ENCODE measurements around the gene TMEM185A.
"Not testable (repeated sequence)": the region's sequence is repeated elsewhere in the genome, so short reads cannot be mapped to it uniquely, and the experiment has no call there.

TMEM185A gene

GRCh38 chrX:149631234-149632165 lies at the start of gene TMEM185A:
TSS of gene TMEM185A (minus strand) at chrX:149631792. CDS start at chrX:149631580, 212 bp downstream.
- H4K20me1 ChIP-seq (ENCODE audit: control insufficient read depth, insufficient read depth, low read depth, low read length) = no peaks in the 10 kb centered on the region
- no peaks in the 10 kb centered on the region for H3F3A ChIP-seq (ENCODE audit: control insufficient read depth, insufficient read depth)
- no peak within 1 kb of the TSS for H3K27ac ChIP-seq (ENCODE audit: low read depth, low read length)
- peak within 1 kb of the TSS; percentile 75 for H3K4me3 ChIP-seq (ENCODE audit: low read length)
- H3K4me1 ChIP-seq (ENCODE audit: control insufficient read depth, low read length) = peaks cover 14% of the 10 kb centered on the region
- H3K9me2 ChIP-seq (replicated peaks; ENCODE audit: control insufficient read depth, low read length) = no peaks in the 10 kb centered on the region
- H3K4me2 ChIP-seq (ENCODE audit: low read length) = peak within 1 kb of the TSS; percentile 66
- H3K36me3 ChIP-seq (ENCODE audit: control insufficient read depth, low read length) = no peaks in the 10 kb centered on the region
- no peaks in the 10 kb centered on the region for H3K9me3 ChIP-seq (ENCODE audit: control insufficient read depth, insufficient read depth, low read length)
- H3K79me2 ChIP-seq (ENCODE audit: control insufficient read depth, low read length) = peaks cover 32% of the 10 kb centered on the region
- TF ChIP-seq, protein P1, sequence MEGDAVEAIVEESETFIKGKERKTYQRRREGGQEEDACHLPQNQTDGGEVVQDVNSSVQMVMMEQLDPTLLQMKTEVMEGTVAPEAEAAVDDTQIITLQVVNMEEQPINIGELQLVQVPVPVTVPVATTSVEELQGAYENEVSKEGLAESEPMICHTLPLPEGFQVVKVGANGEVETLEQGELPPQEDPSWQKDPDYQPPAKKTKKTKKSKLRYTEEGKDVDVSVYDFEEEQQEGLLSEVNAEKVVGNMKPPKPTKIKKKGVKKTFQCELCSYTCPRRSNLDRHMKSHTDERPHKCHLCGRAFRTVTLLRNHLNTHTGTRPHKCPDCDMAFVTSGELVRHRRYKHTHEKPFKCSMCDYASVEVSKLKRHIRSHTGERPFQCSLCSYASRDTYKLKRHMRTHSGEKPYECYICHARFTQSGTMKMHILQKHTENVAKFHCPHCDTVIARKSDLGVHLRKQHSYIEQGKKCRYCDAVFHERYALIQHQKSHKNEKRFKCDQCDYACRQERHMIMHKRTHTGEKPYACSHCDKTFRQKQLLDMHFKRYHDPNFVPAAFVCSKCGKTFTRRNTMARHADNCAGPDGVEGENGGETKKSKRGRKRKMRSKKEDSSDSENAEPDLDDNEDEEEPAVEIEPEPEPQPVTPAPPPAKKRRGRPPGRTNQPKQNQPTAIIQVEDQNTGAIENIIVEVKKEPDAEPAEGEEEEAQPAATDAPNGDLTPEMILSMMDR (IDR thresholded peaks at IDR 0.05; ENCODE audit: low read depth, low read length, poor library complexity, severe bottlenecking) = no peak
- no peak for TF ChIP-seq EZH2phosphoT487 (IDR thresholded peaks at IDR 0.05; ENCODE audit: borderline replicate concordance, low read length)
- H3K27me3 ChIP-seq (ENCODE audit: control insufficient read depth, low read length) = no peaks in the 10 kb centered on the region

DNA sequence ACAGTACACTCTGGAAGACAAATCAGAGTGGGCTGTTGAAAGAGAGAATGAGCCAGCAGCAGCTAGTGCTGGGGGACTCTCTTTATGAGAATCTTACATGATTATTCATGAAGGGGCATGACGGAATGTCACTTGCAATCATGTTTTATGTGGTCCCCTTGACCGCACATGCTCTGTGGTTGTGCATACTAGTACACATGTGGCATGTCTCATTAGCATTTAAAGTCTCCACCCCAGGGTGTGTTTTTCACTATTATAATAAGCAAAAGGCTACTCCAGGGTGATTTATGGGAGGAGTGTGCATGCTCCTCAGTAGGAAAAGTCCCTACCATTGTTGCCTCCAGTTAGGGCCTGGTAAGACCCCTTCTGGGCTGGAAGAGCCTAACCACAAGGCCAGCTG lies 49.6 kb upstream of the TMEM185A start:
- H3K27me3 ChIP-seq (ENCODE audit: control insufficient read depth, low read length) = no peaks in the 10 kb centered on the region
- no peaks in the 10 kb centered on the region for H4K20me1 ChIP-seq (ENCODE audit: control insufficient read depth, insufficient read depth, low read depth, low read length)
- no peaks in the 10 kb centered on the region for H3K4me1 ChIP-seq (ENCODE audit: control insufficient read depth, low read length)
- H3K4me2 ChIP-seq (ENCODE audit: low read length) = no peak overlapping the region
- H3K9me2 ChIP-seq (replicated peaks; ENCODE audit: control insufficient read depth, low read length) = no peaks in the 10 kb centered on the region
- no peaks in the 10 kb centered on the region for H3K9me3 ChIP-seq (ENCODE audit: control insufficient read depth, insufficient read depth, low read length)
- H3K4me3 ChIP-seq (ENCODE audit: low read length) = no peak overlapping the region
- H3K79me2 ChIP-seq (ENCODE audit: control insufficient read depth, low read length) = no peaks in the 10 kb centered on the region
- no peaks in the 10 kb centered on the region for H3K36me3 ChIP-seq (ENCODE audit: control insufficient read depth, low read length)
- no peak overlapping the region for H3K27ac ChIP-seq (ENCODE audit: low read depth, low read length)
- no peaks in the 10 kb centered on the region for H3F3A ChIP-seq (ENCODE audit: control insufficient read depth, insufficient read depth)
- TF ChIP-seq EZH2phosphoT487 (IDR thresholded peaks at IDR 0.05; ENCODE audit: borderline replicate concordance, low read length) = no peak
- TF ChIP-seq, protein P1 (IDR thresholded peaks at IDR 0.05; ENCODE audit: low read depth, low read length, poor library complexity, severe bottlenecking) = no peak

DNA sequence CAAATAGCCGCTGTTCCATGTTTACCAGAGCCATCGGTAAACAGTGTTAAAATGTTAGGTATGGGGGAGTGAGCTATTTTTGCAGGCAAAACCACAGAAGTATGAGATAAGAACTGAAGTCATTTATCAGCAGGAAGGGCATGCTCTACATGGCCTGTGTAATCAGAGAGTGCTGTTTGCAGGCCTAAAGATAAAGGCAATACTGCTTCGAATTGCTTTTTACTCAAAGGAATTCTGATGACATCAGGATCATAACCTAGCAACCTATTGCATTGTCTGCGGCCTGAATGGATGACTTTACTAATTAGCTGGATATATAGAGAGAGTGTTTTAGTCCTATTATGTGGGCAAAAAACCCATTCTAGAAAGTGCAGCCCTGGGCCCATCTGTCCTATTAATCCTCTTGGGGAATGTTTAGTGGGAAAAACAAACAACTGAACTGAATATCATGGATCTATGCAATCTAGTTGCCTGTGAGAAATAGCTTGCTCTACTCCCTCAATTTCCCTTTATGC lies 47.6 kb upstream of the TMEM185A start:
- H3K9me2 ChIP-seq (replicated peaks; ENCODE audit: control insufficient read depth, low read length); H4K20me1 ChIP-seq (ENCODE audit: control insufficient read depth, insufficient read depth, low read depth, low read length); H3K36me3 ChIP-seq (ENCODE audit: control insufficient read depth, low read length); H3K9me3 ChIP-seq (ENCODE audit: control insufficient read depth, insufficient read depth, low read length); H3K4me3 ChIP-seq (ENCODE audit: low read length); H3K27ac ChIP-seq (ENCODE audit: low read depth, low read length); H3K4me2 ChIP-seq (ENCODE audit: low read length); H3K27me3 ChIP-seq (ENCODE audit: control insufficient read depth, low read length); H3K4me1 ChIP-seq (ENCODE audit: control insufficient read depth, low read length); H3F3A ChIP-seq (ENCODE audit: control insufficient read depth, insufficient read depth); H3K79me2 ChIP-seq (ENCODE audit: control insufficient read depth, low read length): not testable (repeated sequence)

DNA sequence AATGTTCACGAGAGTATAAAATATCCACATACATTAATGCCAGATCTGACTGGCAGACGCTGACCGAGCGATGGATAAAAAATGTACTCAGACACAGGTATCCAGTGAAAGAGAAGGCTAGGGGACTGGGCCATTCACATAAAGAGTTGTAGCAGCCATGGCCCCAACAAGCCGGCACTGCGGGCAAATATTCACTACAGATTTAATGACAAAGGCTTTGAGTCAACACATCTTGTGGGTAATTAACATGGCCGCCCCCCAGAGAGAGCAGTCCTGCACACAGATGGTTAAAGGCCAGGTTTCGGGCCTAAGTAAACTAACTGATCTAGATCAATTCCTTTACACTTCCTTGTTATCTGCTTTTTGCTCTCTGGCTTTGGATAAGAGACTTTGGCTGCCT lies 44.0 kb upstream of the TMEM185A start:
- H3K9me2 ChIP-seq (replicated peaks; ENCODE audit: control insufficient read depth, low read length); H3K4me1 ChIP-seq (ENCODE audit: control insufficient read depth, low read length); H3K4me2 ChIP-seq (ENCODE audit: low read length); H4K20me1 ChIP-seq (ENCODE audit: control insufficient read depth, insufficient read depth, low read depth, low read length); H3K4me3 ChIP-seq (ENCODE audit: low read length); H3K27me3 ChIP-seq (ENCODE audit: control insufficient read depth, low read length); H3K79me2 ChIP-seq (ENCODE audit: control insufficient read depth, low read length); H3K36me3 ChIP-seq (ENCODE audit: control insufficient read depth, low read length); H3K9me3 ChIP-seq (ENCODE audit: control insufficient read depth, insufficient read depth, low read length); H3F3A ChIP-seq (ENCODE audit: control insufficient read depth, insufficient read depth); H3K27ac ChIP-seq (ENCODE audit: low read depth, low read length): not testable (repeated sequence)

- H3K9me2 ChIP-seq (replicated peaks; ENCODE audit: control insufficient read depth, low read length); H3K4me1 ChIP-seq (ENCODE audit: control insufficient read depth, low read length); H3K36me3 ChIP-seq (ENCODE audit: control insufficient read depth, low read length); H3K4me3 ChIP-seq (ENCODE audit: low read length); H3K4me2 ChIP-seq (ENCODE audit: low read length); H3K27ac ChIP-seq (ENCODE audit: low read depth, low read length); H3F3A ChIP-seq (ENCODE audit: control insufficient read depth, insufficient read depth); H4K20me1 ChIP-seq (ENCODE audit: control insufficient read depth, insufficient read depth, low read depth, low read length); H3K27me3 ChIP-seq (ENCODE audit: control insufficient read depth, low read length); H3K79me2 ChIP-seq (ENCODE audit: control insufficient read depth, low read length); H3K9me3 ChIP-seq (ENCODE audit: control insufficient read depth, insufficient read depth, low read length): not testable (repeated sequence)
Measured at GRCh38 chrX:149675088-149675487, 43.5 kb upstream of the TMEM185A start.

DNA sequence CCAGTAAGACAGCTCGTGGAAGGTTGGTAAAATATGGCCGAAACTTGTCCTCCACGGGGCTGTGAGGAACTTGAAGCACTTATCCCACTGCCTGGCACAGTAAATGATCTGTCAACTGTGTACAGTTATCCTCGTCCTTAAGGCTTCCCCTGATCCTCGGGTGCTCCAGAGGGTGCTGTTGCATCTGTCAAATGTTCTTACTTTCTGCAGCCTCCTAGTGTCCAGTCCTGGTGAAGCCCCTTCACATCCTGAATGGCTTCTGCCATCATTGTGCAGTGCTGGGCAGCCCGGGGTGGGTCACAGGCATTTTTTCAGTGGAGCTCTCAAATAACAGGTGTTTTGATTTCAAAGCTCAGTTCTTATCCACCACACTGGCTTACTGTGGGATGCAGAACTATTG lies 29.0 kb upstream of the TMEM185A start:
- H3K79me2 ChIP-seq (ENCODE audit: control insufficient read depth, low read length); H3K4me2 ChIP-seq (ENCODE audit: low read length): not testable (repeated sequence)

More for the DNA sequence above, 29.0 kb upstream of the TMEM185A start:
- not testable (repeated sequence) for H3K27ac ChIP-seq (ENCODE audit: low read depth, low read length); H3K9me2 ChIP-seq (replicated peaks; ENCODE audit: control insufficient read depth, low read length); H4K20me1 ChIP-seq (ENCODE audit: control insufficient read depth, insufficient read depth, low read depth, low read length); H3K27me3 ChIP-seq (ENCODE audit: control insufficient read depth, low read length); H3K9me3 ChIP-seq (ENCODE audit: control insufficient read depth, insufficient read depth, low read length); H3K4me1 ChIP-seq (ENCODE audit: control insufficient read depth, low read length); H3F3A ChIP-seq (ENCODE audit: control insufficient read depth, insufficient read depth); H3K4me3 ChIP-seq (ENCODE audit: low read length); H3K36me3 ChIP-seq (ENCODE audit: control insufficient read depth, low read length)

All from DOHH2 (cell line).